ENCODE data around the gene AGRP.

AGRP gene, protein sequence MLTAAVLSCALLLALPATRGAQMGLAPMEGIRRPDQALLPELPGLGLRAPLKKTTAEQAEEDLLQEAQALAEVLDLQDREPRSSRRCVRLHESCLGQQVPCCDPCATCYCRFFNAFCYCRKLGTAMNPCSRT

DNA sequence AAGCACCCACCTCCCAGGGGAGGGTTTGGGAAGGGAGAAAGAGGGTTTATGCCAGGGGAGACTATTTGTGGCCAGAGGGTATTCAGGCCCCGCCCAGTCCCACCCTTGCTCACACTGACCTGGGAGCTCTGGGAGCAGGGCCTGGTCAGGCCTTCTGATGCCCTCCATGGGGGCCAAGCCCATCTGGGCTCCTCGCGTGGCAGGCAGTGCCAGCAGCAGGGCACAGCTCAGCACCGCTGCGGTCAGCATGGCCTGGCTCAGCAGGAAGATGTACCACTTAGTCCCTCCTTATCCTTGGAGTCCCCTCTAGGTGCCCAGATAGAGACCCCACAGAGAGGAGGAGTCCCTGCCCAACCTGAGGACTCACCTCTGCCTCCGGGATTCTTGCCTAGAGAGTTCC is at the start of gene AGRP:
Gene AGRP, minus strand, starts transcription at position 398 of the 400 bp plus-strand sequence. Its CDS starts 149 bp downstream, at position 249.
- no peaks in the 10 kb centered on the region for H3F3A ChIP-seq (ENCODE audit: low read depth)
- no peaks in the 10 kb centered on the region for H3K9me3 ChIP-seq (ENCODE audit: insufficient read depth, low read depth, low read length)
- H3K36me3 ChIP-seq (ENCODE audit: insufficient read depth, low read length): no peaks in the 10 kb centered on the region
- H3K79me2 ChIP-seq (ENCODE audit: insufficient read depth, low read length): peaks cover 49% of the 10 kb centered on the region
- H3K4me1 ChIP-seq (ENCODE audit: insufficient read depth, low read length, poor library complexity, severe bottlenecking): peaks cover 22% of the 10 kb centered on the region
- H2AFZ ChIP-seq (ENCODE audit: low read length): no peak within 1 kb of the TSS
- H3K4me3 ChIP-seq (ENCODE audit: low read length, poor library complexity, severe bottlenecking): peak within 1 kb of the TSS; percentile 92
- H3K9ac ChIP-seq (ENCODE audit: low read depth, low read length, poor library complexity, severe bottlenecking): peak within 1 kb of the TSS; percentile 97
- no peak for TF ChIP-seq EZH2phosphoT487 (IDR thresholded peaks at IDR 0.05; ENCODE audit: borderline replicate concordance)
- TF ChIP-seq, protein P1, sequence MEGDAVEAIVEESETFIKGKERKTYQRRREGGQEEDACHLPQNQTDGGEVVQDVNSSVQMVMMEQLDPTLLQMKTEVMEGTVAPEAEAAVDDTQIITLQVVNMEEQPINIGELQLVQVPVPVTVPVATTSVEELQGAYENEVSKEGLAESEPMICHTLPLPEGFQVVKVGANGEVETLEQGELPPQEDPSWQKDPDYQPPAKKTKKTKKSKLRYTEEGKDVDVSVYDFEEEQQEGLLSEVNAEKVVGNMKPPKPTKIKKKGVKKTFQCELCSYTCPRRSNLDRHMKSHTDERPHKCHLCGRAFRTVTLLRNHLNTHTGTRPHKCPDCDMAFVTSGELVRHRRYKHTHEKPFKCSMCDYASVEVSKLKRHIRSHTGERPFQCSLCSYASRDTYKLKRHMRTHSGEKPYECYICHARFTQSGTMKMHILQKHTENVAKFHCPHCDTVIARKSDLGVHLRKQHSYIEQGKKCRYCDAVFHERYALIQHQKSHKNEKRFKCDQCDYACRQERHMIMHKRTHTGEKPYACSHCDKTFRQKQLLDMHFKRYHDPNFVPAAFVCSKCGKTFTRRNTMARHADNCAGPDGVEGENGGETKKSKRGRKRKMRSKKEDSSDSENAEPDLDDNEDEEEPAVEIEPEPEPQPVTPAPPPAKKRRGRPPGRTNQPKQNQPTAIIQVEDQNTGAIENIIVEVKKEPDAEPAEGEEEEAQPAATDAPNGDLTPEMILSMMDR (conservative IDR thresholded peaks at IDR 0.05; ENCODE audit: low read length): no peak
- H3K4me2 ChIP-seq (ENCODE audit: low read depth, low read length, poor library complexity, severe bottlenecking): peak within 1 kb of the TSS; percentile 88
- H3K9me2 ChIP-seq (replicated peaks; ENCODE audit: low read depth, low read length): no peaks in the 10 kb centered on the region
- H4K20me1 ChIP-seq (ENCODE audit: insufficient read depth, low read length, poor library complexity, severe bottlenecking): peaks cover 3% of the 10 kb centered on the region
- H3K27me3 ChIP-seq (ENCODE audit: insufficient read depth, low read length, poor library complexity, severe bottlenecking): no peaks in the 10 kb centered on the region

DNA sequence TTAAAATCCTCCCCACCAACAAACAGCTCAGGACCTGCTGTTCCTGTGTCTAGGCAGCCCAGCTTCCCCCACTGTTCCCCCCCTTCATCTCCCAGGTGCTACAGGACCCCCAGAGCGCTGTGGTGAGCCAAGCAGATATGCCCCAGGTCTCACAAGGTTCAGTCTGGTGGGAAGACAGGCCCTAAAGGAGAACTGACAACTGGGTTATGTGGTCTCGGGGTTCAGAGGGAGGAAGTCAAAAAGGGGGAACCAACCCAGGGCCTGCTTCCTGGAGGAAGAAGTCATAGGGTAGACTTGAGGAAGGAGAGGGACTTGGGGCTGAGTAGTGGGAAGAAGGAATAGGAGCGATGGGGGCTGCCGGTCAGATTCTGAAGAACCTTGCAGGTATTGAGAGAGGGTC is 47.9 kb upstream of the AGRP start:
- Histone ChIP-seq H3K27me3 (ENCODE audit: insufficient read depth, low read length, poor library complexity, severe bottlenecking) (no peaks in the 10 kb centered on the region), H2AFZ (ENCODE audit: low read length) (no peak overlapping the region), H4K20me1 (ENCODE audit: insufficient read depth, low read length, poor library complexity, severe bottlenecking) (no peaks in the 10 kb centered on the region), H3K4me2 (ENCODE audit: low read depth, low read length, poor library complexity, severe bottlenecking) (peak overlapping the region; percentile 40), H3F3A (ENCODE audit: low read depth) (0 out of 2 replicates have a peak, but pooled peaks cover 2% of the 10 kb centered on the region), H3K36me3 (ENCODE audit: insufficient read depth, low read length) (no peaks in the 10 kb centered on the region), H3K4me3 (ENCODE audit: low read length, poor library complexity, severe bottlenecking) (no peak overlapping the region), H3K9me2 (replicated peaks; ENCODE audit: low read depth, low read length) (no peaks in the 10 kb centered on the region), H3K9me3 (ENCODE audit: insufficient read depth, low read depth, low read length) (no peaks in the 10 kb centered on the region), H3K79me2 (ENCODE audit: insufficient read depth, low read length) (peaks cover 20% of the 10 kb centered on the region; the same call in 1 of the 2 replicates), H3K4me1 (ENCODE audit: insufficient read depth, low read length, poor library complexity, severe bottlenecking) (peaks cover 12% of the 10 kb centered on the region), H3K9ac (ENCODE audit: low read depth, low read length, poor library complexity, severe bottlenecking) (peak overlapping the region; percentile 37)
- no peak for TF ChIP-seq EZH2phosphoT487 (IDR thresholded peaks at IDR 0.05; ENCODE audit: borderline replicate concordance)
- TF ChIP-seq, protein P1 (conservative IDR thresholded peaks at IDR 0.05; ENCODE audit: low read length): no peak

DNA sequence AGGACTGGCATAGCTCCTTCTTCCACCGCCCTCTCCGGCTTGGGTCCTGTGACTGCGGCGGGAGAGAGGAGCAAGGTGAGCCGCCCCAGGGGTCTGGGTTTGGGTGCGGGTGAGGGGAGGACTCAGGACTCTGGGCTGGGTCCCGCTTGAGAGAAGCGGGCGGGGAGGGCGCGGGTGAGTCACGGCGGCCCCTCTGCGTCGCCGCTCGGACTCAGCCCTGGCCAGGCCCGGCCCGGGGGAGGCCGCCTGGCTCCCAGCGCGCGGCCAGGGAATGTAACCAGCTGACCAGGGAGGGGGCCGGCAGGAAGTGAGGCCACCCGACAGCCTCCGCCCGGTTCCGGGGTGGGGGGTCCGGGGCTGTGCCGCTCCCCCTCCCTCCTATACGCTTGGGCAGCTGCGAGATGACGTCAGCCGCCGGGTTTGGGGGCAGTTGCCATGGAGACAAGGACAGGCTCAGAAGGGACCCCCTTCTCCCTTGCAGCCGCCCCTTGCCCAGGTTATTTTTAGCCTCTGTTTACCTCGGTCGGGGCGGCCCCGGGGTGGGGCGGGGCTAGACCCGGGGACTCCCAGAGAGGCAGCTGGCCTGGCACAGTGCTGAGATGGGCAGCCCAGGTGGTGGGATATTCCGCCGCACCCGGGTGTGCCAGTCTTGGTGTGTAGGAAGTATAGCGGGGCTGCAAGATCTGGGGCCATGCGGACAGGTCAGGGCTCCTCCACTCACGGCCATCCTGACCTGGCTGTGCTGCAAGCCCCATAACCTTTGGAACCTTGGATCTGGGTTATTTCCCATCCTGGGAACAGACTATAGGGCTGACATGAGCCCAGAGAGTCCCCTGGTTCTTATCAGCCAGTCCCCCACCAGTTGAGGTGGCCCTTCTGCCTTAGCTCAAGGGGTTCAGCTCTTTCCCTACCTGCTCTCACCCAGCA is 46.9 kb upstream of the AGRP start:
- H2AFZ ChIP-seq (ENCODE audit: low read length): no peak overlapping the region
- no peaks in the 10 kb centered on the region for H3K9me2 ChIP-seq (replicated peaks; ENCODE audit: low read depth, low read length)
- H3K4me1 ChIP-seq (ENCODE audit: insufficient read depth, low read length, poor library complexity, severe bottlenecking): peaks cover 12% of the 10 kb centered on the region
- H3K79me2 ChIP-seq (ENCODE audit: insufficient read depth, low read length): peaks cover 20% of the 10 kb centered on the region; the same call in 1 of the 2 replicates
- no peak overlapping the region for H3K4me3 ChIP-seq (ENCODE audit: low read length, poor library complexity, severe bottlenecking)
- H3K36me3 ChIP-seq (ENCODE audit: insufficient read depth, low read length): no peaks in the 10 kb centered on the region
- H4K20me1 ChIP-seq (ENCODE audit: insufficient read depth, low read length, poor library complexity, severe bottlenecking): no peaks in the 10 kb centered on the region
- H3K9ac ChIP-seq (ENCODE audit: low read depth, low read length, poor library complexity, severe bottlenecking): peak overlapping the region; percentile 37
- TF ChIP-seq, protein P1 (conservative IDR thresholded peaks at IDR 0.05; ENCODE audit: low read length): no peak
- TF ChIP-seq EZH2phosphoT487 (IDR thresholded peaks at IDR 0.05; ENCODE audit: borderline replicate concordance): no peak
- H3K9me3 ChIP-seq (ENCODE audit: insufficient read depth, low read depth, low read length): no peaks in the 10 kb centered on the region
- peak overlapping the region; percentile 92 for H3K4me2 ChIP-seq (ENCODE audit: low read depth, low read length, poor library complexity, severe bottlenecking)
- no peaks in the 10 kb centered on the region for H3K27me3 ChIP-seq (ENCODE audit: insufficient read depth, low read length, poor library complexity, severe bottlenecking)
- H3F3A ChIP-seq (ENCODE audit: low read depth): 0 out of 2 replicates have a peak, but pooled peaks cover 2% of the 10 kb centered on the region
